K562 (cell line): ENCODE data around the gene FAM20B. TPM values are rescaled to one million over a fixed set of nuclear protein-coding genes. Genes with fewer than 3 reads are reported as not detected.

Experiments
- DACH1 ChIP-seq: fragments of 450-650 bp; IDR thresholded peaks from 2 replicates; pipeline ENCODE4 v1.6.1; 2018; ENCODE audit not compliant: partially characterized antibody
- HDGF ChIP-seq: fragments of 450-650 bp; IDR thresholded peaks from 2 replicates; pipeline ENCODE4 v1.6.1; 2016
- NCOA6 ChIP-seq: fragments of 450-650 bp; IDR thresholded peaks from 2 replicates; pipeline ENCODE4 v1.6.1; 2017; ENCODE audit warnings: mild to moderate bottlenecking
- NFATC3 ChIP-seq: fragments of 450-650 bp; IDR thresholded peaks from 2 replicates; pipeline ENCODE4 v1.6.1; 2017; ENCODE audit warnings: mild to moderate bottlenecking
- NR2F6 ChIP-seq: fragments of 450-650 bp; formaldehyde crosslinking; IDR thresholded peaks from 2 replicates; pipeline ENCODE4 v1.4.0; 2020; ENCODE audit warnings: mild to moderate bottlenecking
- PHF20 ChIP-seq: fragments of 450-650 bp; IDR thresholded peaks from 2 replicates; pipeline ENCODE4 v1.6.1; 2018; ENCODE audit not compliant: partially characterized antibody
- TAF15 ChIP-seq: fragments of 200-400 bp; formaldehyde crosslinking; IDR thresholded peaks from 2 replicates; pipeline ENCODE4 v1.6.1; 2017; ENCODE audit warnings: mild to moderate bottlenecking, low read depth, low read length, moderate library complexity
- TAL1 ChIP-seq: fragments of 450-650 bp; IDR thresholded peaks from 2 replicates; pipeline ENCODE4 v1.6.1; 2016; ENCODE audit warnings: mild to moderate bottlenecking
- TCFL5 ChIP-seq: fragments of 250-450 bp; sonication (Bioruptor Pico); conservative IDR thresholded peaks from 2 replicates; pipeline ENCODE4 v1.6.1; 2021; ENCODE audit warnings: mild to moderate bottlenecking, moderate library complexity, matching md5 sums
- TRIM28 ChIP-seq: fragments of 450-650 bp; IDR thresholded peaks from 2 replicates; pipeline ENCODE4 v1.6.1; 2017
- USF2 ChIP-seq: sonication (generic); formaldehyde crosslinking; IDR thresholded peaks from 2 replicates; pipeline ENCODE4 v1.5.0; 2020; ENCODE audit warnings: missing genetic modification reagents
- ZNF407 ChIP-seq: fragments of 450-650 bp; IDR thresholded peaks from 2 replicates; pipeline ENCODE4 v1.6.1; 2016; ENCODE audit warnings: low read depth
- ZNF644 ChIP-seq: fragments of 200-800 bp; sonication (Bioruptor generic); IDR thresholded peaks from 2 replicates; pipeline ENCODE4 v1.6.1; 2016; ENCODE audit warnings: low read depth, missing genetic modification characterization, missing compliant biosample characterization
- polyA plus RNA-seq, 8 experiments: library from polyadenylated mRNA; depleted of rRNA in 4 of 8; stranded (reverse) in 5 of 8; unstranded in 3 of 8; fragments of >200 nt; fragmentation: Nextera tagmentation in 2 of 8; fragmentation: Illumina TruSeq in 1 of 8; extraction: Ambion mirVana in 2 of 8; extraction: Trizol in 1 of 8; gene quantifications; 2 replicates each; pipeline versions ENCODE4 v1.2.1 to v1.2.3, GENCODE V29; 2011 to 2014; ENCODE audit warnings: inconsistent platforms in 1 of 8, missing spikeins in 1 of 8
- total RNA-seq, 7 experiments: library from RNA; depleted of rRNA in 6 of 7; stranded (reverse); fragments of >200 nt in 6 of 7; fragmentation: Illumina TruSeq in 2 of 7; extraction: Trizol in 2 of 7; gene quantifications; 2 replicates each; pipeline versions ENCODE4 v1.2.1 to v1.2.3, GENCODE V29; 2011 to 2021; ENCODE audit warnings: low replicate concordance in 1 of 7
- TF ChIP-seq, protein P1 (sequence below): IDR thresholded peaks from 2 replicates; pipeline ENCODE4 v1.6.1; 2012; ENCODE audit warnings: low read depth, low read length, improper control_type of control experiment, borderline replicate concordance
- TF ChIP-seq, protein P2 (sequence below): fragments of 450-650 bp; formaldehyde crosslinking; IDR thresholded peaks from 2 replicates; pipeline ENCODE4 v1.4.0; 2020; ENCODE audit warnings: mild to moderate bottlenecking

FAM20B gene
- total and polyA plus RNA-seq, 9 of the 15 experiments (the other 6 are each of a cell fraction or from before 2014, with no cell fraction given), result 7.2 to 67.5 (median 42.9) TPM

- TF ChIP-seq ZNF407 (peak; percentile 63; the same call in 1 of the 2 replicates), HDGF (no peak; the same call in 1 of the 2 replicates), NFATC3 (peak; percentile 97), TAL1 (peak; percentile 100), USF2 (CRISPR knock-in tag) (no peak), NCOA6 (peak; percentile 41; the same call in 1 of the 2 replicates), DACH1 (peak; percentile 93), PHF20 (peak; percentile 63), TRIM28 (peak; percentile 82), TCFL5 (CRISPR knock-in tag) (0 out of 2 replicates have a peak, but pooled peaks have one; percentile 49), ZNF644 (tag) (peak; percentile 96), NR2F6 (no peak), TAF15 (no peak)
- TF ChIP-seq, protein P1, sequence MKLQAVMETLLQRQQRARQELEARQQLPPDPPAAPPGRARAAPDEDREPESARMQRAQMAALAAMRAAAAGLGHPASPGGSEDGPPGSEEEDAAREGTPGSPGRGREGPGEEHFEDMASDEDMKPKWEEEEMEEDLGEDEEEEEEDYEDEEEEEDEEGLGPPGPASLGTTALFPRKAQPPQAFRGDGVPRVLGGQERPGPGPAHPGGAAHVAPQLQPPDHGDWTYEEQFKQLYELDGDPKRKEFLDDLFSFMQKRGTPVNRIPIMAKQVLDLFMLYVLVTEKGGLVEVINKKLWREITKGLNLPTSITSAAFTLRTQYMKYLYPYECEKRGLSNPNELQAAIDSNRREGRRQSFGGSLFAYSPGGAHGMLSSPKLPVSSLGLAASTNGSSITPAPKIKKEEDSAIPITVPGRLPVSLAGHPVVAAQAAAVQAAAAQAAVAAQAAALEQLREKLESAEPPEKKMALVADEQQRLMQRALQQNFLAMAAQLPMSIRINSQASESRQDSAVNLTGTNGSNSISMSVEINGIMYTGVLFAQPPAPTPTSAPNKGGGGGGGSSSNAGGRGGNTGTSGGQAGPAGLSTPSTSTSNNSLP, result peak; percentile 63; the same call in 1 of the 2 replicates
- TF ChIP-seq, protein P2, sequence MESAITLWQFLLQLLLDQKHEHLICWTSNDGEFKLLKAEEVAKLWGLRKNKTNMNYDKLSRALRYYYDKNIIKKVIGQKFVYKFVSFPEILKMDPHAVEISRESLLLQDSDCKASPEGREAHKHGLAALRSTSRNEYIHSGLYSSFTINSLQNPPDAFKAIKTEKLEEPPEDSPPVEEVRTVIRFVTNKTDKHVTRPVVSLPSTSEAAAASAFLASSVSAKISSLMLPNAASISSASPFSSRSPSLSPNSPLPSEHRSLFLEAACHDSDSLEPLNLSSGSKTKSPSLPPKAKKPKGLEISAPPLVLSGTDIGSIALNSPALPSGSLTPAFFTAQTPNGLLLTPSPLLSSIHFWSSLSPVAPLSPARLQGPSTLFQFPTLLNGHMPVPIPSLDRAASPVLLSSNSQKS, result no peak
Observed at GRCh38 chr1:179046808-179047635, 21.3 kb downstream of the FAM20B start (continued).
